Inflammatory macrophage (primary cell): ENCODE measurements around the gene FHL3.
"Not testable (repeated sequence)": the region's sequence is repeated elsewhere in the genome, so short reads cannot be mapped to it uniquely, and the experiment has no call there.

Experiments
- DNase-seq, 2 donors: peaks; one replicate each; pipeline ENCODE4 v3.0.0-alpha.2; 2020 to 2022

FHL3 gene

GRCh38 chr1:37983546-37983945, 21.8 kb downstream of the FHL3 start:
- no peak for DNase-seq

- no peak for DNase-seq
Measured at GRCh38 chr1:37978541-37978940, 26.8 kb downstream of the FHL3 start.

GRCh38 chr1:37975083-37975482, 30.2 kb downstream of the FHL3 start:
- DNase-seq, result peak; percentile 41 to 43

GRCh38 chr1:37974567-37974966, 30.7 kb downstream of the FHL3 start:
- no peak for DNase-seq

GRCh38 chr1:37973684-37974083, 31.6 kb downstream of the FHL3 start:
- not testable (repeated sequence) for DNase-seq

GRCh38 chr1:37965301-37965700, 40.0 kb downstream of the FHL3 start:
- no peak for DNase-seq

- peak; percentile 9 to 21 for DNase-seq
Measured at GRCh38 chr1:37964106-37964505, 41.2 kb downstream of the FHL3 start.

- DNase-seq, result no peak
Measured at GRCh38 chr1:37958690-37959089, 46.6 kb downstream of the FHL3 start.

- DNase-seq, result no peak
Measured at GRCh38 chr1:37955685-37956084, 49.6 kb downstream of the FHL3 start.

GRCh38 chr1:37954316-37954971, 50.9 kb downstream of the FHL3 start:
- DNase-seq, result no peak

- DNase-seq, result no peak
Measured at GRCh38 chr1:37952738-37953137, 52.6 kb downstream of the FHL3 start.

GRCh38 chr1:37951783-37952624, 53.3 kb downstream of the FHL3 start:
- DNase-seq, result no peak

- DNase-seq, result no peak
Measured at GRCh38 chr1:37951041-37951782, 54.1 kb downstream of the FHL3 start.

- no peak for DNase-seq
Measured at GRCh38 chr1:37949524-37950152, 55.7 kb downstream of the FHL3 start.

- DNase-seq, result no peak
Measured at GRCh38 chr1:37948841-37949240, 56.5 kb downstream of the FHL3 start.

- DNase-seq, result no peak
Measured at GRCh38 chr1:37948166-37948565, 57.1 kb downstream of the FHL3 start.

GRCh38 chr1:37947364-37947763, 58.0 kb downstream of the FHL3 start:
- DNase-seq, result peak; percentile 19 to 32
